Measurements from ENCODE around the gene ATP1B3. TPM values are rescaled to one million over a fixed set of nuclear protein-coding genes. Genes with fewer than 3 reads are reported as not detected.
A peak's percentile ranks its signal among the peaks of the same experiment; 100 is the strongest.

Gene ATP1B3
- total and polyA plus RNA-seq, 10 of the 15 experiments (the other 5 are each of a cell fraction or from before 2014, with no cell fraction given) = 41.4 to 200 (median 94.0) TPM

DNA sequence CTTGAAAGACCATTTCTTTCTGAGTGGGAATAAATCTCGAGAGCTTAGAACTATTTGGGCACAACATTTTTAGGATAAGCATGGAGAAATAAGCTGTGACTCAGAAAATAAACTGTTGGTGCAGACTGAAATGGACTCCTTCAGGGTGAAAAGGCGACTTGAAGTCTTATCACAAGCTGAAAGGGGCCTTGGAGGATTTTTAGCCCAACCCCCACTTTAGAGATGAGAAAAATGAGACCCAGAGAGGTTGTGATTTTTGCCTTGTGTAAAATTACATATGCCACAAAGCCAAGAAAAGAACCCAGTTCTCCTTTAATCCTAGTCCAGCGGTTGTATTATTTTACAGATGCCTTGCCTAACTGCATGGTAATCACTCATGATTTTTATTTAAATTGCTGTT is 1.5 kb downstream of the ATP1B3 start:
- 0 out of 2 replicates have a peak, but pooled peaks cover 3% of the 10 kb centered on the region for H3K4me1 ChIP-seq (ENCODE audit: control insufficient read depth, insufficient read depth, low read length)
- peak overlapping the region; percentile 91 for H3K9ac ChIP-seq (ENCODE audit: control insufficient read depth, insufficient read depth, low read length)
- ATAC-seq = no peak
- intact Hi-C loops (cut with micrococcal nuclease; ENCODE audit: unreplicated experiment) (no loop called here), in situ Hi-C loops (cut with MboI) (loop anchor here (10.0 kb wide), 1 partner anchor 413 kb away; no protein-coding TSS in a partner anchor)
- BruUV-seq (replicated peaks) = TSS peak; percentile 60
- peak overlapping the region; percentile 28 for H2AFZ ChIP-seq (ENCODE audit: control insufficient read depth, low read depth, low read length)
- no peak for TF ChIP-seq RCOR1 (conservative IDR thresholded peaks at IDR 0.05; ENCODE audit: low read depth, low read length)
- TF ChIP-seq SMAD5 (IDR thresholded peaks at IDR 0.05; ENCODE audit: low read depth) = no peak
- TF ChIP-seq EZH2 (IDR thresholded peaks at IDR 0.05; ENCODE audit: borderline replicate concordance, control insufficient read depth, low read depth, low read length) = no peak
- TF ChIP-seq TBL1XR1 (IDR thresholded peaks at IDR 0.05; ENCODE audit: low read depth, low read length) = no peak
- TF ChIP-seq, protein P1, sequence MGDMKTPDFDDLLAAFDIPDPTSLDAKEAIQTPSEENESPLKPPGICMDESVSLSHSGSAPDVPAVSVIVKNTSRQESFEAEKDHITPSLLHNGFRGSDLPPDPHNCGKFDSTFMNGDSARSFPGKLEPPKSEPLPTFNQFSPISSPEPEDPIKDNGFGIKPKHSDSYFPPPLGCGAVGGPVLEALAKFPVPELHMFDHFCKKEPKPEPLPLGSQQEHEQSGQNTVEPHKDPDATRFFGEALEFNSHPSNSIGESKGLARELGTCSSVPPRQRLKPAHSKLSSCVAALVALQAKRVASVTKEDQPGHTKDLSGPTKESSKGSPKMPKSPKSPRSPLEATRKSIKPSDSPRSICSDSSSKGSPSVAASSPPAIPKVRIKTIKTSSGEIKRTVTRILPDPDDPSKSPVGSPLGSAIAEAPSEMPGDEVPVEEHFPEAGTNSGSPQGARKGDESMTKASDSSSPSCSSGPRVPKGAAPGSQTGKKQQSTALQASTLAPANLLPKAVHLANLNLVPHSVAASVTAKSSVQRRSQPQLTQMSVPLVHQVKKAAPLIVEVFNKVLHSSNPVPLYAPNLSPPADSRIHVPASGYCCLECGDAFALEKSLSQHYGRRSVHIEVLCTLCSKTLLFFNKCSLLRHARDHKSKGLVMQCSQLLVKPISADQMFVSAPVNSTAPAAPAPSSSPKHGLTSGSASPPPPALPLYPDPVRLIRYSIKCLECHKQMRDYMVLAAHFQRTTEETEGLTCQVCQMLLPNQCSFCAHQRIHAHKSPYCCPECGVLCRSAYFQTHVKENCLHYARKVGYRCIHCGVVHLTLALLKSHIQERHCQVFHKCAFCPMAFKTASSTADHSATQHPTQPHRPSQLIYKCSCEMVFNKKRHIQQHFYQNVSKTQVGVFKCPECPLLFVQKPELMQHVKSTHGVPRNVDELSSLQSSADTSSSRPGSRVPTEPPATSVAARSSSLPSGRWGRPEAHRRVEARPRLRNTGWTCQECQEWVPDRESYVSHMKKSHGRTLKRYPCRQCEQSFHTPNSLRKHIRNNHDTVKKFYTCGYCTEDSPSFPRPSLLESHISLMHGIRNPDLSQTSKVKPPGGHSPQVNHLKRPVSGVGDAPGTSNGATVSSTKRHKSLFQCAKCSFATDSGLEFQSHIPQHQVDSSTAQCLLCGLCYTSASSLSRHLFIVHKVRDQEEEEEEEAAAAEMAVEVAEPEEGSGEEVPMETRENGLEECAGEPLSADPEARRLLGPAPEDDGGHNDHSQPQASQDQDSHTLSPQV (IDR thresholded peaks at IDR 0.05) = no peak
- no peak for TF ChIP-seq POLR2AphosphoS2 (IDR thresholded peaks at IDR 0.05; ENCODE audit: low read depth, low read length)
- TF ChIP-seq SMARCA5 (IDR thresholded peaks at IDR 0.05) = no peak
- no peak for TF ChIP-seq TARDBP (IDR thresholded peaks at IDR 0.05; ENCODE audit: borderline replicate concordance)
- TF ChIP-seq NFXL1 (IDR thresholded peaks at IDR 0.05; ENCODE audit: borderline replicate concordance) = no peak
- TF ChIP-seq MYC (IDR thresholded peaks at IDR 0.05; ENCODE audit: insufficient read depth, insufficient read length, insufficient replicate concordance, low read length, severe bottlenecking) = no peak
- TF ChIP-seq NFIC (IDR thresholded peaks at IDR 0.05; ENCODE audit: low read depth, low read length) = no peak
- no peak for TF ChIP-seq BCL11A (IDR thresholded peaks at IDR 0.05; ENCODE audit: low read depth, low read length)
- TF ChIP-seq, protein P2, sequence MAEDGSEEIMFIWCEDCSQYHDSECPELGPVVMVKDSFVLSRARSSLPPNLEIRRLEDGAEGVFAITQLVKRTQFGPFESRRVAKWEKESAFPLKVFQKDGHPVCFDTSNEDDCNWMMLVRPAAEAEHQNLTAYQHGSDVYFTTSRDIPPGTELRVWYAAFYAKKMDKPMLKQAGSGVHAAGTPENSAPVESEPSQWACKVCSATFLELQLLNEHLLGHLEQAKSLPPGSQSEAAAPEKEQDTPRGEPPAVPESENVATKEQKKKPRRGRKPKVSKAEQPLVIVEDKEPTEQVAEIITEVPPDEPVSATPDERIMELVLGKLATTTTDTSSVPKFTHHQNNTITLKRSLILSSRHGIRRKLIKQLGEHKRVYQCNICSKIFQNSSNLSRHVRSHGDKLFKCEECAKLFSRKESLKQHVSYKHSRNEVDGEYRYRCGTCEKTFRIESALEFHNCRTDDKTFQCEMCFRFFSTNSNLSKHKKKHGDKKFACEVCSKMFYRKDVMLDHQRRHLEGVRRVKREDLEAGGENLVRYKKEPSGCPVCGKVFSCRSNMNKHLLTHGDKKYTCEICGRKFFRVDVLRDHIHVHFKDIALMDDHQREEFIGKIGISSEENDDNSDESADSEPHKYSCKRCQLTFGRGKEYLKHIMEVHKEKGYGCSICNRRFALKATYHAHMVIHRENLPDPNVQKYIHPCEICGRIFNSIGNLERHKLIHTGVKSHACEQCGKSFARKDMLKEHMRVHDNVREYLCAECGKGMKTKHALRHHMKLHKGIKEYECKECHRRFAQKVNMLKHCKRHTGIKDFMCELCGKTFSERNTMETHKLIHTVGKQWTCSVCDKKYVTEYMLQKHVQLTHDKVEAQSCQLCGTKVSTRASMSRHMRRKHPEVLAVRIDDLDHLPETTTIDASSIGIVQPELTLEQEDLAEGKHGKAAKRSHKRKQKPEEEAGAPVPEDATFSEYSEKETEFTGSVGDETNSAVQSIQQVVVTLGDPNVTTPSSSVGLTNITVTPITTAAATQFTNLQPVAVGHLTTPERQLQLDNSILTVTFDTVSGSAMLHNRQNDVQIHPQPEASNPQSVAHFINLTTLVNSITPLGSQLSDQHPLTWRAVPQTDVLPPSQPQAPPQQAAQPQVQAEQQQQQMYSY (CRISPR knock-in tag; IDR thresholded peaks at IDR 0.05) = no peak
- H3K27ac ChIP-seq (ENCODE audit: control insufficient read depth, insufficient read depth) = peak overlapping the region; percentile 81
- H3K4me3 ChIP-seq = peak overlapping the region; percentile 97
- FAIRE-seq = no peak
- H3K27me3 ChIP-seq (replicated peaks in 1 of 2; ENCODE audit: control insufficient read depth in 2 of 2, insufficient read depth in 2 of 2, low read length in 1 of 2) = no peaks in the 10 kb centered on the region
- H3K36me3 ChIP-seq (ENCODE audit: control insufficient read depth in 2 of 2, insufficient read depth in 2 of 2, low read length in 1 of 2) = no peaks in the 10 kb centered on the region
- RAD21 ChIA-PET (ENCODE audit: unreplicated experiment) = interaction anchor here (0.7 to 4.2 kb wide), 7 partner anchors 35 to 404 kb away, joined by 3 to 23 read pairs (median 5); partner anchors contain the start of gene RNF7
- SMC1A ChIA-PET (ENCODE audit: uncharacterized antibody, unreplicated experiment) = interaction anchor here (0.6 to 3.6 kb wide), 8 partner anchors 13 to 150 kb away, joined by 3 to 12 read pairs (median 4); no protein-coding TSS in a partner anchor
- no peaks in the 10 kb centered on the region for H4K20me1 ChIP-seq (ENCODE audit: control insufficient read depth, insufficient read depth)
- H3K9me3 ChIP-seq (replicated peaks; ENCODE audit: control insufficient read depth, insufficient read depth, low read length) = no peaks in the 10 kb centered on the region
- WGBS (ENCODE audit: insufficient coverage, insufficient replicate concordance, low lambda C conversion rate, missing lambda C conversion rate) = 2% methylated on average over 3 of the region's 3 CpGs
- H3K4me2 ChIP-seq (ENCODE audit: control insufficient read depth, insufficient read depth) = peak overlapping the region; percentile 63
- POLR2A ChIA-PET = interaction anchor here (0.6 to 1.5 kb wide), 6 partner anchors 9 to 565 kb away, joined by 3 to 12 read pairs (median 3); partner anchors contain the start of gene RNF7
- no peak for DNase-seq (ENCODE audit: low read depth, low spot score)
- H3K79me2 ChIP-seq (ENCODE audit: control insufficient read depth, insufficient read depth, low read length) = peaks cover 58% of the 10 kb centered on the region
- CTCF ChIA-PET = interaction anchor here (0.7 to 1.9 kb wide), 9 partner anchors 8 to 567 kb away, joined by 3 to 11 read pairs (median 4); partner anchors contain the start of gene RNF7

All from GM12878 (cell line).